ENCODE measurements around the gene NF2. TPM values are rescaled to one million over a fixed set of nuclear protein-coding genes. Genes with fewer than 3 reads are reported as not detected.

The NF2 gene
- total RNA-seq, 1 donor from 2014 or later = 110 TPM

DNA sequence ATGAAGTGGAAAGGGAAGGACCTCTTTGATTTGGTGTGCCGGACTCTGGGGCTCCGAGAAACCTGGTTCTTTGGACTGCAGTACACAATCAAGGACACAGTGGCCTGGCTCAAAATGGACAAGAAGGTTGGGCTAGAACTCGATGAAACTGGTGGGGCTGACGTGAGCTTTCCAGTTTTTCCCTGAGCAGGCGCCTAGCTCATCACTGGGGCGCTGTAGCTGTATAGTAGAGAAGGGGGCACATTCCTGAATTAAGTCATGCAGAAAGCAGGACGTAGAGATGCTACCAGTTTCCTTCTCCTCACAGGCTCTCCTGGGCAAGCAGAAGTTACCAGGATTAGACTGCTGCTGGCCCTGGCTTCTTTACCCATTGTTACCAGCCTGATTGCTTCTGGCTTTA is 33.3 kb downstream of the NF2 start:
- H3K27me3 ChIP-seq (ENCODE audit: control insufficient read depth, insufficient read depth, low read length) = no peaks in the 10 kb centered on the region
- H3K36me3 ChIP-seq (ENCODE audit: control insufficient read depth, insufficient read depth, low read length) = no peaks in the 10 kb centered on the region
- TF ChIP-seq, protein P1, sequence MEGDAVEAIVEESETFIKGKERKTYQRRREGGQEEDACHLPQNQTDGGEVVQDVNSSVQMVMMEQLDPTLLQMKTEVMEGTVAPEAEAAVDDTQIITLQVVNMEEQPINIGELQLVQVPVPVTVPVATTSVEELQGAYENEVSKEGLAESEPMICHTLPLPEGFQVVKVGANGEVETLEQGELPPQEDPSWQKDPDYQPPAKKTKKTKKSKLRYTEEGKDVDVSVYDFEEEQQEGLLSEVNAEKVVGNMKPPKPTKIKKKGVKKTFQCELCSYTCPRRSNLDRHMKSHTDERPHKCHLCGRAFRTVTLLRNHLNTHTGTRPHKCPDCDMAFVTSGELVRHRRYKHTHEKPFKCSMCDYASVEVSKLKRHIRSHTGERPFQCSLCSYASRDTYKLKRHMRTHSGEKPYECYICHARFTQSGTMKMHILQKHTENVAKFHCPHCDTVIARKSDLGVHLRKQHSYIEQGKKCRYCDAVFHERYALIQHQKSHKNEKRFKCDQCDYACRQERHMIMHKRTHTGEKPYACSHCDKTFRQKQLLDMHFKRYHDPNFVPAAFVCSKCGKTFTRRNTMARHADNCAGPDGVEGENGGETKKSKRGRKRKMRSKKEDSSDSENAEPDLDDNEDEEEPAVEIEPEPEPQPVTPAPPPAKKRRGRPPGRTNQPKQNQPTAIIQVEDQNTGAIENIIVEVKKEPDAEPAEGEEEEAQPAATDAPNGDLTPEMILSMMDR (IDR thresholded peaks at IDR 0.05; ENCODE audit: insufficient read depth, low read length, poor library complexity, severe bottlenecking) = no peak
- no peak overlapping the region for H3K4me3 ChIP-seq (ENCODE audit: low read depth, low read length)
- peak; percentile 61 for DNase-seq (ENCODE audit: low read depth)

DNA sequence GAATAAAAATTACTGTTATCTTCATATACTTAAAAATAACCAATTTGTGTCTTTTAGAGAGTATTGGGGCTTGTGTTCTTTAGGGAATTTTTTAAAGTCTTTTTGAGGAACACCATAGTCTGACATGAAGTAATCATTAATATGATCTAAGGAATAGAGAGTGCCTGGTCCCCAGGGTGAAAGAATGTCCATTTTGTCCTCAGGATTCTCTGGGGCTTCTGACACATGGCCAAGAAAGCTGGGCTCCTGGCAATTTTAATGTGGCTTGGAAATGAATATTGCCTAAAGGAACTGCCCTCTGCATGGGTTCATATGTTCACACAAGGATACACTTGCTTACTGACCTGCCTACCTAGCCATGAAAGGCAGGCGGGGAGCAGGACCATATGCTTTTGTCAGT is 33.7 kb downstream of the NF2 start:
- TF ChIP-seq, protein P1 (IDR thresholded peaks at IDR 0.05; ENCODE audit: insufficient read depth, low read length, poor library complexity, severe bottlenecking) = no peak
- Histone ChIP-seq H3K27me3 (ENCODE audit: control insufficient read depth, insufficient read depth, low read length) (no peaks in the 10 kb centered on the region), H3K4me3 (ENCODE audit: low read depth, low read length) (no peak overlapping the region), H3K36me3 (ENCODE audit: control insufficient read depth, insufficient read depth, low read length) (no peaks in the 10 kb centered on the region)
- no peak for DNase-seq (ENCODE audit: low read depth)

DNA sequence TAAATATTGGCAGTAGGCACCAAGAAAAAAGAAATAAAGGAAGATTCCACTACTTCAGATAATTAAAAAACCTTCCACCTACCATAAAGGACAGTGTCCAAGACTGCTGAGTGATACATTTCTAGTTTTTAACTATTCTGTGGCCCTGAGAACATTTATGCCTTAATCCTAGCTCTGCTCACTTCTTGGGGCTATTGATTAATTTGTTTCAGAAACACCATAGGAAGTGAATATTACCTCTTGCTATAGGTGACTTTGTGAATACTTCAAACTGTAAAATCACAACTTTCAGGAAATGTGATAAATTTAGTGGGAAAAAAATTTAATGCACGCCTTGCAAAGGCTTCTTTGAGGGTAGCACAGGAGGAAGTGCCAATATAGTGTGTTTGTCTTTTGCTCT is 35.2 kb downstream of the NF2 start:
- H3K36me3 ChIP-seq (ENCODE audit: control insufficient read depth, insufficient read depth, low read length) = peaks cover 1% of the 10 kb centered on the region
- TF ChIP-seq, protein P1 (IDR thresholded peaks at IDR 0.05; ENCODE audit: insufficient read depth, low read length, poor library complexity, severe bottlenecking) = no peak
- H3K27me3 ChIP-seq (ENCODE audit: control insufficient read depth, insufficient read depth, low read length) = no peaks in the 10 kb centered on the region
- no peak overlapping the region for H3K4me3 ChIP-seq (ENCODE audit: low read depth, low read length)
- no peak for DNase-seq (ENCODE audit: low read depth)

DNA sequence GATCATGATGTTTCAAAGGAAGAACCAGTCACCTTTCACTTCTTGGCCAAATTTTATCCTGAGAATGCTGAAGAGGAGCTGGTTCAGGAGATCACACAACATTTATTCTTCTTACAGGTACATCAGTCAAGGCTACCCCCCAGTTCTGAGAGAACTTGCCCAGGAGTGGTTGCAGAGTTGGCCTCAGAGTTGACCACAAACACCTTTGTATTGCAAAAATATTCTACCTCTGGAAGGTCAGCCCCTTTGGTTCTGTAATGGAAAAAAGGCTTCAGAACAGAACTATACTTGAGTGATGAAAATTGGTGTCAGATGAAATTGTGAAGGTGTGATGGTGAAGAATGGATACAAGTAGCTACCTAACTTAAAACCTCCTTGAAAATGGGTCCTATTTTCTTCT is 35.7 kb downstream of the NF2 start:
- TF ChIP-seq, protein P1 (IDR thresholded peaks at IDR 0.05; ENCODE audit: insufficient read depth, low read length, poor library complexity, severe bottlenecking) = no peak
- Histone ChIP-seq H3K4me3 (ENCODE audit: low read depth, low read length) (no peak overlapping the region), H3K27me3 (ENCODE audit: control insufficient read depth, insufficient read depth, low read length) (no peaks in the 10 kb centered on the region), H3K36me3 (ENCODE audit: control insufficient read depth, insufficient read depth, low read length) (peaks cover 1% of the 10 kb centered on the region)
- no peak for DNase-seq (ENCODE audit: low read depth)

DNA sequence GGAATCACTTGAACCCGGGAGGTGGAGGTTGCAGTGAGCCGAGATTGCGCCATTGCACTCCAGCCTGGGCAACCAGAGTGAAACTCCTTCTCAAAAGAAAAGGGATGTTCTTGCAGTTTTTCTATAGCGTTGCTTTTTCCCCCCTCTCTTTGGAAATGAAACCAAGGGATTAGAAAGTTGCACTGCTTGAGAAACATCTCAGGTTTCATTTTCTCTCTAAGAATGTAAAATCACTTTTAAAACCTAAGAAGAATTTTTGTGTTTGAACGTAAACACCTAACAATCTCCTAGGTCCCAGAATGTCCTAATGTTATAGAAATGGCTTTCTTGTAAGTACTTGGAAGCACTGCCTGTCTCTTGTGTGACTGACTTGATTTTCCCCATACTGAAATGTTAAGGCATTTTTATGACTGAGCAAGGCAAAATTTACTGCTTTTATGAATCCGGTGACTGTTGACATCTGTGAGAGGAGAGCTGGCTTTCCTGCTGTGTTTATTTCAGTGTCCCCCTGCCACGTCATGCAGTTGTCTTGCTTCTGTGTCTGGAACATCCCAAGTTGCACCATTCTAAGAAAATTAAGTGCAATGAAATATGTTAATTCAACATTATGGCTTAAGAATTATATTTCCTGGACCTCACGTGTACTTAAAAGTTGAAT is 37.7 kb downstream of the NF2 start:
- Histone ChIP-seq H3K27me3 (ENCODE audit: control insufficient read depth, insufficient read depth, low read length) (no peaks in the 10 kb centered on the region), H3K4me3 (ENCODE audit: low read depth, low read length) (no peak overlapping the region), H3K36me3 (ENCODE audit: control insufficient read depth, insufficient read depth, low read length) (peaks cover 2% of the 10 kb centered on the region)
- TF ChIP-seq, protein P1 (IDR thresholded peaks at IDR 0.05; ENCODE audit: insufficient read depth, low read length, poor library complexity, severe bottlenecking) = no peak
- no peak for DNase-seq (ENCODE audit: low read depth)

- peaks cover 2% of the 10 kb centered on the region for H3K36me3 ChIP-seq (ENCODE audit: control insufficient read depth, insufficient read depth, low read length)
- H3K27me3 ChIP-seq (ENCODE audit: control insufficient read depth, insufficient read depth, low read length) = no peaks in the 10 kb centered on the region
- H3K4me3 ChIP-seq (ENCODE audit: low read depth, low read length) = no peak overlapping the region
- DNase-seq (ENCODE audit: low read depth) = no peak
- TF ChIP-seq, protein P1 (IDR thresholded peaks at IDR 0.05; ENCODE audit: insufficient read depth, low read length, poor library complexity, severe bottlenecking) = no peak
Measured at GRCh38 chr22:29641700-29642330, 38.4 kb downstream of the NF2 start.
